HepG2 (cell line): ENCODE data around the gene CDK5RAP2. TPM values are rescaled to one million over a fixed set of nuclear protein-coding genes. Genes with fewer than 3 reads are reported as not detected.
A peak's percentile ranks its signal among the peaks of the same experiment; 100 is the strongest.

Source experiments
- ARID2 ChIP-seq: sonication (generic); formaldehyde crosslinking; IDR thresholded peaks from 2 replicates; pipeline ENCODE4 v1.8.1; 2022; ENCODE audit warnings: mild to moderate bottlenecking, missing genetic modification reagents, borderline replicate concordance
- ATF1 ChIP-seq: IDR thresholded peaks from 2 replicates; pipeline ENCODE4 v1.6.1; 2016; ENCODE audit warnings: mild to moderate bottlenecking, control low read depth
- CTCF ChIP-seq: sonication (generic); formaldehyde crosslinking; IDR thresholded peaks from 2 replicates; pipeline ENCODE4 v1.5.0; 2020; ENCODE audit warnings: mild to moderate bottlenecking, missing genetic modification reagents, moderate library complexity
- GMEB1 ChIP-seq: sonication (generic); formaldehyde crosslinking; IDR thresholded peaks from 2 replicates; pipeline ENCODE4 v1.5.1; 2020; ENCODE audit warnings: missing genetic modification reagents, mild to moderate bottlenecking, borderline replicate concordance
- GPBP1L1 ChIP-seq: sonication (generic); formaldehyde crosslinking; IDR thresholded peaks from 2 replicates; pipeline ENCODE4 v1.5.0; 2020; ENCODE audit warnings: mild to moderate bottlenecking, missing genetic modification reagents
- IRF2 ChIP-seq: IDR thresholded peaks from 2 replicates; pipeline ENCODE4 v1.6.1; 2018; ENCODE audit warnings: missing genetic modification reagents, missing compliant biosample characterization
- PPARG ChIP-seq: conservative IDR thresholded peaks from 2 replicates; pipeline ENCODE4 v1.6.1; 2016; ENCODE audit warnings: missing biosample characterization, missing genetic modification reagents
- SP4 ChIP-seq: sonication (generic); formaldehyde crosslinking; IDR thresholded peaks from 2 replicates; pipeline ENCODE4 v1.8.1; 2023; ENCODE audit warnings: mild to moderate bottlenecking, missing genetic modification reagents
- TEAD3 ChIP-seq: optimal IDR thresholded peaks from 2 replicates; pipeline ENCODE3; 2016; ENCODE audit warnings: borderline replicate concordance
- THAP7 ChIP-seq: sonication (generic); formaldehyde crosslinking; IDR thresholded peaks from 2 replicates; pipeline ENCODE4 v1.8.1; 2023; ENCODE audit warnings: mild to moderate bottlenecking, missing genetic modification reagents
- TRAFD1 ChIP-seq: sonication (generic); formaldehyde crosslinking; IDR thresholded peaks from 2 replicates; pipeline ENCODE4 v1.5.1; 2020; ENCODE audit warnings: missing genetic modification reagents, mild to moderate bottlenecking, borderline replicate concordance
- ZBTB38 ChIP-seq: sonication (generic); formaldehyde crosslinking; IDR thresholded peaks from 2 replicates; pipeline ENCODE4 v1.5.1; 2020; ENCODE audit warnings: mild to moderate bottlenecking, missing genetic modification reagents
- ZC3H4 ChIP-seq: sonication (generic); formaldehyde crosslinking; IDR thresholded peaks from 2 replicates; pipeline ENCODE4 v1.4.0; 2020; ENCODE audit warnings: missing genetic modification reagents, borderline replicate concordance
- ZGPAT ChIP-seq: IDR thresholded peaks from 2 replicates; pipeline ENCODE4 v1.6.1; 2016; ENCODE audit warnings: mild to moderate bottlenecking
- ZIK1 ChIP-seq: sonication (generic); formaldehyde crosslinking; IDR thresholded peaks from 2 replicates; pipeline ENCODE4 v1.5.0; 2020; ENCODE audit warnings: mild to moderate bottlenecking, low read depth, missing genetic modification reagents, borderline replicate concordance
- ZNF10 ChIP-seq: sonication (generic); formaldehyde crosslinking; IDR thresholded peaks from 2 replicates; pipeline ENCODE4 v1.4.0; 2020; ENCODE audit warnings: mild to moderate bottlenecking, low read depth, missing genetic modification reagents, borderline replicate concordance
- ZNF12 ChIP-seq: sonication (generic); formaldehyde crosslinking; IDR thresholded peaks from 2 replicates; pipeline ENCODE4 v1.5.0; 2020; ENCODE audit warnings: missing genetic modification reagents
- ZNF180 ChIP-seq: sonication (generic); formaldehyde crosslinking; IDR thresholded peaks from 2 replicates; pipeline ENCODE4 v1.4.0; 2020; ENCODE audit warnings: low read depth, missing genetic modification reagents, borderline replicate concordance
- ZNF558 ChIP-seq: sonication (generic); formaldehyde crosslinking; IDR thresholded peaks from 2 replicates; pipeline ENCODE4 v1.9.0; 2022; ENCODE audit warnings: mild to moderate bottlenecking, missing genetic modification reagents, borderline replicate concordance
- ZSCAN25 ChIP-seq: sonication (generic); formaldehyde crosslinking; IDR thresholded peaks from 2 replicates; pipeline ENCODE4 v1.8.0; 2022; ENCODE audit warnings: mild to moderate bottlenecking, missing genetic modification reagents
- polyA plus RNA-seq, 8 experiments: library from polyadenylated mRNA; depleted of rRNA in 3 of 8; stranded (reverse) in 7 of 8; unstranded in 1 of 8; fragments of >200 nt; fragmentation: Illumina TruSeq in 4 of 8; extraction: Trizol in 4 of 8; gene quantifications; 2 replicates each; pipeline versions ENCODE4 v1.2.1 to v1.2.3, GENCODE V29; 2011 to 2016; ENCODE audit warnings: low read depth in 4 of 8, missing spikeins in 1 of 8, mixed read lengths in 1 of 8; ENCODE audit not compliant: insufficient read depth in 1 of 8
- total RNA-seq, 5 experiments: library from RNA; depleted of rRNA; stranded (reverse); fragments of >200 nt; fragmentation: Illumina TruSeq; extraction: Trizol; gene quantifications; 2 replicates each; pipeline ENCODE4 v1.2.3, GENCODE V29; 2016; ENCODE audit warnings: low read depth in 1 of 5

Gene CDK5RAP2
- total and polyA plus RNA-seq, 2 of the 13 experiments (the other 11 are each of a cell fraction or from before 2014, with no cell fraction given), result 31.8 to 42.2 TPM

- no peak for TF ChIP-seq ZIK1 (CRISPR knock-in tag)
- no peak for TF ChIP-seq ZSCAN25 (CRISPR knock-in tag)
- TF ChIP-seq PPARG (CRISPR knock-in tag), result peak; percentile 47; the same call in 1 of the 2 replicates
- TF ChIP-seq ARID2 (CRISPR knock-in tag), result no peak
- TF ChIP-seq THAP7 (CRISPR knock-in tag), result no peak
- TF ChIP-seq ZNF10, result no peak
- peak; percentile 7; the same call in 1 of the 2 replicates for TF ChIP-seq ZBTB38 (CRISPR knock-in tag)
- TF ChIP-seq SP4, result 0 out of 2 replicates have a peak, but pooled peaks have one; percentile 36
- no peak for TF ChIP-seq GPBP1L1 (CRISPR knock-in tag)
- TF ChIP-seq ATF1 (CRISPR knock-in tag), result no peak
- no peak for TF ChIP-seq ZNF180 (CRISPR knock-in tag)
- TF ChIP-seq IRF2, result peak; percentile 30; the same call in 1 of the 2 replicates
- TF ChIP-seq TEAD3 (CRISPR knock-in tag), result peak; percentile 47
- peak; percentile 75 for TF ChIP-seq CTCF (CRISPR knock-in tag)
- TF ChIP-seq ZNF12 (CRISPR knock-in tag), result no peak; the same call in 1 of the 2 replicates
- TF ChIP-seq ZNF558 (CRISPR knock-in tag), result no peak
- no peak for TF ChIP-seq TRAFD1
- TF ChIP-seq ZGPAT (CRISPR knock-in tag), result no peak
- TF ChIP-seq ZC3H4, result no peak
- TF ChIP-seq GMEB1, result no peak
These were observed 192.5 kb downstream of the CDK5RAP2 start (continued) for GRCh38 chr9:120387257-120388002.
